GM19463 (cell line): ENCODE results near the gene CTNNBL1.
"Not testable (repeated sequence)": the region's sequence is repeated elsewhere in the genome, so short reads cannot be mapped to it uniquely, and the experiment has no call there.

ENCODE experiments used
- ATAC-seq: cut with Tn5 transposase; IDR thresholded peaks from one replicate; pipeline ENCODE4 v1.9.1; 2021; ENCODE audit warnings: mild to moderate bottlenecking, moderate library complexity; ENCODE audit not compliant: unreplicated experiment

The CTNNBL1 gene

GRCh38 chr20:37677969-37678861, 15.6 kb upstream of the CTNNBL1 start:
- no peak for ATAC-seq

GRCh38 chr20:37679751-37680150, 14.1 kb upstream of the CTNNBL1 start:
- ATAC-seq: not testable (repeated sequence)

- no peak for ATAC-seq
These were observed 13.4 kb upstream of the CTNNBL1 start for GRCh38 chr20:37680420-37680819.

- no peak for ATAC-seq
These were observed 12.3 kb upstream of the CTNNBL1 start for GRCh38 chr20:37681384-37682112.

- ATAC-seq: not testable (repeated sequence)
These were observed 10.7 kb upstream of the CTNNBL1 start for GRCh38 chr20:37683146-37683545.

GRCh38 chr20:37686762-37687477, 6.9 kb upstream of the CTNNBL1 start:
- ATAC-seq: no peak

GRCh38 chr20:37687478-37687805, 6.4 kb upstream of the CTNNBL1 start:
- ATAC-seq: no peak

GRCh38 chr20:37688093-37688492, 5.7 kb upstream of the CTNNBL1 start:
- no peak for ATAC-seq

- ATAC-seq: no peak
These were observed 3.0 kb upstream of the CTNNBL1 start for GRCh38 chr20:37690626-37691369.

GRCh38 chr20:37692459-37693166, 1.2 kb upstream of the CTNNBL1 start:
- ATAC-seq: no peak

- ATAC-seq: no peak
These were observed 592 bp upstream of the CTNNBL1 start for GRCh38 chr20:37693242-37693634.

- ATAC-seq: no peak
These were observed 2.0 kb downstream of the CTNNBL1 start for GRCh38 chr20:37695684-37696342.

- peak; percentile 60 for ATAC-seq
These were observed 3.5 kb downstream of the CTNNBL1 start for GRCh38 chr20:37697314-37697713.

- no peak for ATAC-seq
These were observed 5.4 kb downstream of the CTNNBL1 start for GRCh38 chr20:37699202-37699601.

- ATAC-seq: no peak
These were observed 6.5 kb downstream of the CTNNBL1 start for GRCh38 chr20:37700301-37700700.

- not testable (repeated sequence) for ATAC-seq
These were observed 7.8 kb downstream of the CTNNBL1 start for GRCh38 chr20:37701676-37702075.

GRCh38 chr20:37702403-37703034, 8.7 kb downstream of the CTNNBL1 start:
- no peak for ATAC-seq

GRCh38 chr20:37703035-37703845, 9.4 kb downstream of the CTNNBL1 start:
- no peak for ATAC-seq
